Inferior parietal cortex (tissue), 1 donor: ENCODE results near the gene SYNDIG1.

Source experiments
- DNase-seq: peaks from one replicate; pipeline ENCODE4 v3.0.0-alpha.2; 2016; ENCODE audit errors: extremely low spot score

The SYNDIG1 gene

GRCh38 chr20:24469116-24469893 is at the start of gene SYNDIG1:
SYNDIG1 (plus strand) TSS chr20:24469629; CDS start chr20:24543098, 73,469 bp downstream.
- no peak for DNase-seq

DNA sequence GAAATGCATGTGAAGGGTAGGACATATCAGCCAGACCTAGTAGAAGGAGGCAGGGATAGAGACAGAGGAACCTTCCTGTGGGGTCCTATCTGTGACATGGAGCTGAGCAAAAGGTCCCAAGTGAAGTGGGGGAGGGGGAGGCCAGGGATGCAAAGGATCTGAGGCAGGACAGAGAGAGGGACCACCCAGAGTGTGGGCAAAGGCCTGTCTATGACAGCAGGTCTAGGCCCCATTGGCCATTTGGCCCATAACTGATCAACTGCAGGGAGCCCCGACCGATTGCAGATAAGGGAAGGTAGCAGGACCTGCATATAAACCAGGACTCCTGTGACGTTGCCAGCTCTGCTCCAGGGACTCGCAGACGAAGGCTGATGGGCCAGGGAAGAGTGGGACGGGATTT is 49.6 kb upstream of the SYNDIG1 start:
- no peak for DNase-seq

DNA sequence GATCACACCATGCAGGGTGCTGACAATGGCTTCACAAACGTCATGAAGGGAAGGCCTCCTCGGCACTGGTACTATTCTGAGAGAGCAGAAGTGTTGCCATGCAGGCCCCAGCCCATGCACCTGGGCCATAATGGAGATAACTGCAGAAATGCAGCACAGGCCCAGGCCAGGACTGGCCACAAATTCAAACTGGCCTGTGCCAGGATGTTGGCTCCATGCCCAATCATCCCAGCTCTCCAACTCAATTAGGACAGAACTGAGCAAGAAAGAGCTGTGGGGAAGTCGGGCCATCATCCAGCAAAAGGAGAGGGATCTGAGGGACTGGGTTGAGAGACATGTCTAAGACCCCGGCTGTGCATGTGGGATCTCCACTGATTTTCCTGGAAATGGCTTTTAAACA is 48.9 kb upstream of the SYNDIG1 start:
- DNase-seq, result no peak

DNA sequence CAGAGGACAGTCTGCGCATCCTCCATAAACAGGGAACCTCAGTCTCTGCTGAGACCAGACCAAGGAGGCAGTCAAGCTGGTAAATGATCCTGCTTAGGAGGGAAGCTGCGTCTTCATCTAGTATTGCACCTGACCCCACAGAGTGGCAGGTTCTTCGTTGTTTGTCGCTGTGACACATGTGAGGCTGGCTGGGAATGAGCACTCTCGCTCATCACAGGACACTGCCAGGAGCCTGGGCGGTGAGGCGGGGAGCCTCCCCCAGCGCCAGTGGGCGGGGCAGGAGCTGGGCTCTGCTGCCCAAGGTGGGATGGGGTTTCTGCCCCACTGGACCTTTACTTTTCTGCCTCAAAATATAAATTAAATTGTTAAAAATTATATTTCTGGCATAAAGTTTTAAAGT is 48.4 kb upstream of the SYNDIG1 start:
- DNase-seq, result no peak

DNA sequence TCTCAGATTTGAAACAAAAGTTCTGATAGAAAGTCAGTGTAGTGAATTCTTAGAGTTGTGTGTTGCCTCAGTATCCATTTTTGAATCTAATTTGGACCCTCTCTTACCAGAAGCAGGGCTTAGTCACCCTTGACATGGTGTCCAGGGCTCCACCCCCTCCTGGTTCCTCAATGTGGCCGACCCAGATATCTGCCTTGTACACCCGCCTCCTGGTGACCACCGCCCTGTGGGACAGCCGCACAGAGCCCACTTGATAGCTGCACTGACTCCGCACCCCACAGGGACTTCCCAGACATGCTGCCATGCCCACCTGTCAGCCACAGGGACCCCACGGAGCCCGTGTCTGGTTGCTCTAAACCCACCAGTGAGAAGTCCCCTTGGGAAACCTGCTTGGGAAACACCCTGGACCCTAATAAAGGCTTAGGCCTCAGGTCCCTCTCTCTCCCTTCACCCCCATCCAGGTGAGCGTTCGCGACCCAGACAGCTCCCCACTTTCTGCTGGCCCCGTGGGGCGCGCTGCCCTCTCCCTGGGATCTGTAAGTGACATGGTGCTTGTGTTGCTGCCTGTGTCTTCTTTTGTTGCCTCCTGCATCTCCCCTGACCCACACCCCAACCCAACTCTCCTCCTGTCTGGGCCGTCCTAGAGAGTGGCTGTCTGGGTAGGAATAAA is 47.2 kb upstream of the SYNDIG1 start:
- no peak for DNase-seq

DNA sequence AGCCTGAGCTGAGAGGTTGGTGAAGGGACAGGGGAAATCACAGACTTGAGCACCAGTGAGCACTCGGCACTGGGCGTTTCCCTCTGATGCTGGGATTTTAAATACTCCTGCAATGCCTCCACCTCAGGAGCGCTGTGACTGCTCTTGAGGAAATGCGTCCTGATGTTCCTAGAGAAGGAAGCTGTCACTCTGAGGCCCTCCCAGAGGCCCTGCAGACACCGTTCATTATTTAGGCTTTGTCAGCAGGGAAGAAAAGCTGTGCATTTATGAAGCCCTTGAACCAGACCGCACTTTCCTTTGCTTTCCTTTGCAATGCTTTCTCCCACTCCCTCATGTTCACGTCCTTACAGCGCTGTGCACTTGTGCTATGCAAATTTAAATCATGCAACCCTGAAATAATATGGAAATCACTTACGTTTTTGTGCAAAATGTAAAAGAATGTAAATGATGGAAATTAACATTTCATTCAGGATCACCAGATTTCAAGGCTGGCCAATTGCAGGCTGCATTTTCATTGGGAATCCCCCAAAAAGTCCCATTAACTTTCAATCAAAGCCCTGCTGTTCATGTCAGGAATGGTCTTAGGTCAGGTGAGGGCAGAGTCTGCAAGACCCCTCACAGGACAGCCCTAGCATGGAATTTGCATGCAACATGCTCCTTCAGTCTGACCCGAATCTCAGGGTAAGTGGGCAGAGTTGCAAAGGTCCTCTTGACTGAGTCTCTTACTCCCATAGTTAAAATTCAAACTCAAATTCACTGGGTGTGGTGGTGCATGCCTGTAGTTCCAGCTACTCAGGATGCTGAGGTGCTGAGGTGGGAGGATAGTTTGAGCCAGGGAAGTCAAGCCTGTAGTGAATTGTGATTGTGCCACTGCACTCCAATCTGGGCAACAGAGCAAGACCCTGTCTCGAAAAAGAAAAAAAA is 45.8 kb upstream of the SYNDIG1 start:
- no peak for DNase-seq

DNA sequence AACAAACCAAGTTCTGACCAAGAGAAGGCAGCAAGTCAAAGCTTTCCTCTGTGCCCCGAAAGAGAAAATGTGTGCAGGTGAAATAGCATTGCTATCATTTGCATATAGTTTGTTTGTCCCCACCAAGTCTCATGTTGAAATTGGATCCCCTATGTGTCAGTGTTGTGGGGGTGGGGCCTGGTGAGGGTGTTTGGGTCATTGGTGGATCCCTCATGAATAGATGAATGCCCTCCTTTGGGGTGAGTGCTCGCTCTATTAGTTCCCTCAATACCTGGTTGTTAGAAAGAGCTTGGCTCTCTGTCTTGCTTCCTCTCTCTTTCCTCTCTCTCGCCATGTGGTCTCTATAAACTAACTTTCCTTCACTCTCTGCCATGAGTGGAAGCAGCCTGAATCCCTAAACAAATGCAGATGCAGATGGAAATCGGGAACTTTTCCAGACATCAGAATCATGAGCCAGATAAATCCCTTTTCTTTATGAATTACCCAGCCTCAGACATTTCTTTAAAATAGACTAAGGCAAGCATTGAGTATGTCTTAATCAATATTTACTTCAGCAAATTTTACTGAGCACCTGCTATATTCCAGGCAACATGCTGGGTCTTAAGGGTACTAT is 43.8 kb upstream of the SYNDIG1 start:
- DNase-seq, result no peak

GRCh38 chr20:24431279-24432045 is 38.0 kb upstream of the SYNDIG1 start:
- no peak for DNase-seq

DNA sequence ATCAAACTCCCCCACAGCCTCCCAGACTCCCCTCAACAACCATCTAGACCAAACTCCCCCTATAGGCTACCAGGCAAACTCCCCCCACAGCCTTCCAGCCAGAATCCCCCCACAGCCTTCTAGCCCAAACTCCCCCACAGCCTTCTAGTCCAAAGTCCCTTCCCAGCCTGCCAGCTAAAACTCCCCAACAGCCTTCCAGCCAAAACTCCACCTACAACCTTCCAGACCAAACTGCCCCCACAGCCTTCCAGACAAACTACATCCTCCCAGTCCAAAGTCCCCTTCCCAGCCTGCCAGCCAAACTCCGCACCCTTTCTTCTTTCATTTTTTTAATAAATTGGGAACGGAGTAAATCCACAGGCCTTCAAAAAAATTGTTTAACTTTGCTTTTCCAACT is 37.4 kb upstream of the SYNDIG1 start:
- no peak for DNase-seq

GRCh38 chr20:24436160-24436559 is 33.3 kb upstream of the SYNDIG1 start:
- no peak for DNase-seq

- no peak for DNase-seq
These were observed 32.0 kb upstream of the SYNDIG1 start for GRCh38 chr20:24437196-24438082.

- no peak for DNase-seq
These were observed 31.1 kb upstream of the SYNDIG1 start for GRCh38 chr20:24438331-24438730.

DNA sequence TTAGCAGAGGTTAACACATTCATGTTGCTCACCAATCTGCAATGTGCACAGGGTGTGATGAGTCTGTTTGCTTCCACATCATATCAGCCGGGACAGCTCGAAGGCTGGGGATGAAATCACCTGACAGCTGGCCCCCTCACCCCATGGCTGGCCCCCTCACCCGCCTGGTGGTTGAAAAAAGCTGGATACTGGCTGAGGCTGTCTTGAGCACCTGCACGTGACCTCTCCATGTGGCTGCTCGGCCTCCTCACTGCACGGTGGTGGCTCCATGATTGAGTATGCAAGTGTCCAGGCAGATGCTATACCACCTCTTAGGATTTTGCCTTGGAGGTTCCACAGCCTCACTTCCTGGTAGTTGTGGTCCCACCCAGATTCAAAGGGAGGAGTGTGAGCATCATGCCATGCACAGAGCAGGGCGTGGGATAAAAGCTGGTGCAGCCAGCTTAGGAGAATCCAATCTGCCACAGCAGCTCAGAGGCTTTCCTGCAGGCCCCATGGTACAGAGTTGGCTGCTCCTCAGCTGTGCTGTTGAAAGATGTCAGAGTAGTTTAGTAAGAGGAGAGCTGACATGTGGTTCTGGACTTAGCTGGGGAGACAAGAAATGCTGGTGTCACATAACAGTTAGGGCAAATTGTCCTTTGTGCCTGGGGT is 29.6 kb upstream of the SYNDIG1 start:
- no peak for DNase-seq

DNA sequence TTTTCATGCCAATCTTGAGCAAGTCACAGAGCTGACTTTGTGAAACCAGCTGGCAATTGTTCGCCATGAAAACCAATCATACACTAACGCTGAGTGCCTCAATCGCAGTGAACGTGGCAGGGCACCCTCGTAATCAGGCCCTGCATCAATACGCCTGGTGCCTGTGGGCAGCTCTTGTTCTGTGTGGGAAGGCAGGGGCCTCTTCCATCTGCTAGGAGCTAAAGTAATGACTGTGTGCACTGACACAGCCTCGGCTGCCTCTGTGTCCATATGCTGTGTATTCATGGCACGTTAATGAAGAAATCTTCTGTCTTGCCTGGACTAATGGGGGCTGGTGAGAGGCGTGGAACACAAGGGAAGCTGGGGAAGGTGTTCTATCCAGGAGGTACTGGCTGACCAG is 27.8 kb upstream of the SYNDIG1 start:
- DNase-seq, result no peak

DNA sequence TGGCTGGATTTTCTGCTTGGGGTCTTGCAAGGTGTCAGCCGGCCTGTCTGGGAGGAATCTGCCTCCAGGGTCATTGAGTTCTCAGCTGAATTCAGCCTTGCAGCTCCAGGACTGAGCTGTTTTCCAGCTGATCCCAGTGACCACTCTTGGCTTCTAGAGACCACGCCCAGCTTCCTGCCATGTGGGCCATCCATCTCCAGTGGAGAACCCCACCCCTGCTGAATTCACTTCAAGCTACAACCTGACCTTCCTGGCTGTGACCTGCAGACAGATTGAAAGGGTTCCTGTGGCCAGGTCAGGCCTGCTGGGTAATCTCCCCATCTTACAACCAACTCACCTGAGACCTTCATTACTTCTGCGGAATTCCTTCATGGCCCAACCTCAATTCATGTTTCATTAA is 26.5 kb upstream of the SYNDIG1 start:
- DNase-seq, result no peak

DNA sequence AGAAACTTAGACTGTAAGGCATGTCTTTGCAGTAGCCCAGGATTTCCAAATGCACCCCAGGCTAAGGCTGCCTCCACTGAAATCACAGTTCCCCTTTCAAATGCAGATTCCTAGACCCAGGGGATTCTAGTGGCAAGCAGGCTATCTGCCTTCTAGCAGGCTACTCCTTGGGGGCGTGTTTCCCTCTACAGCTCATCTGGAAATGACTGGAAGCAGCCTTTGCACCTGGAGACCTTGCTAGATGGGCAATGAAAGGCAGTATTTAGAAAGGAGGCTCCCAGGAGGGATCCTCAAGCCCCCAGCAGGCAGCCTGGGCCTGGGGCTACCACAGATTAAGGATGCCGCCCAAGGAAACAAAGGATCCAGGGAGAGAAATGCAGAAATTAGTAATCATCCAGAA is 26.0 kb upstream of the SYNDIG1 start:
- no peak for DNase-seq

GRCh38 chr20:24444526-24445190 is 24.8 kb upstream of the SYNDIG1 start:
- DNase-seq, result no peak

DNA sequence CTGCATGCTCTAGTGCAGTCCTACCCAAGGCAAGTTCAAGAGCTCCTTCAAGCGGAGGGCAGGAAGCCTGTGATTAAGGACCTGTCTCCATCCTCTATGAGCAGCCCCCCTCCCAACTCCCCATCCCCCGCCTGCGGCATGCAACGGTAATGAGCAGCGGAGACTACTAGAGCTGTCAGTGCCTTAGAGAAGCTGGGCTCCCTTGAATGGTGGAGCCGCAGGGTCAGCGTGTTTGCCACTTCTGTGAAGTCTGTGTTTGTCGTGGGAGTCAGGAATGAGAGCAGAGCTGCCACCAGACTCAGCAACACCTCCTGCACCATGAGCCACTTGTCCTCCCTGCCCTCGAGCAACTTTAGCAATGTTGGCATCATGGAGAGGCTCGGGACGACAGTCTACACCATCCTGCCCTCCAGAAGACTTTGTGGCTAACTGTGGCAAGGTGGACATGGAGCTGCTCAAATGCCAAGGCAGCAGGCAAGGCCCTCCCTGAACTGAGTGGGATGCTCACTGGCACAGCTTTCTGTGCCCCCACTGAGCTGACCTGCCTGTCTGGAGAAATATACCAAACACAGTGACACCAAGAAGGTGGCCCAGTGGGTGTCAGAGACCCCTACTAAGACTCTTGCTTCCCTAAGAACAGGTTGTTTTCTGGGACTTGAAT is 23.8 kb upstream of the SYNDIG1 start:
- no peak for DNase-seq

DNA sequence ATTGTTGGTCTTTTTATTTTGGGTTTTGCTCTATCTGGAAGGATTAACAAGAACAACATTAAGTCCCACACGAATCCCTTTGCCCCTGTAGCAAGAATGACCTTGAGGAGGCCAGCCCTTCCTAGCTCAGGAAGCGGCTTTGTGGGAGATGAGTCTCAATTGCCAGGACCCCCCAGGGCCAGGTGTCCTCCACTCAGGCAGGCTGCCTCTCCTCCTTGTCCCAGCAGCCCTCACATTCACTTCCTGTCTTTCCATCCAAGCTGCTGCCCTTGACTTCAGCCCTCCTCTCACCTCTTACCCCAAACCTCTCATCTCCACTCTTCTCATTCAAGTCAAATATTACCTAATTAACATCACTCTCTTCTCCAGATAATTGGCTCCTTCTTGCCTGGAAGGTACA is 22.6 kb upstream of the SYNDIG1 start:
- DNase-seq, result no peak
